Central memory CD8-positive, alpha-beta T cell (primary cell): ENCODE measurements around the gene BMX.

Source experiments
- ATAC-seq: fragments of 150-1000 bp; cut with Tn5 transposase; replicated peaks from 2 replicates; pipeline ENCODE4 v1.10.0; 2022; ENCODE audit warnings: mild to moderate bottlenecking, moderate FRiP score, moderate number of reproducible peaks; ENCODE audit not compliant: poor library complexity, severe bottlenecking; ENCODE audit errors: extremely low read depth
- DNase-seq, 2 donors: peaks; one replicate each; pipeline ENCODE4 v3.0.0; 2021; ENCODE audit warnings: low spot score in 2 of 2
- H3K27ac Mint-ChIP-seq: one replicate; pipeline ENCODE4 v1.8.0; 2022; ENCODE audit warnings: low read depth, mild to moderate bottlenecking, moderate library complexity, mixed read lengths
- H3K27me3 Mint-ChIP-seq: one replicate; pipeline ENCODE4 v1.8.0; 2022; ENCODE audit warnings: mixed read lengths
- H3K36me3 Mint-ChIP-seq: one replicate; pipeline ENCODE4 v1.8.0; 2022; ENCODE audit warnings: mild to moderate bottlenecking, moderate library complexity, mixed read lengths; ENCODE audit not compliant: insufficient read depth
- H3K4me1 Mint-ChIP-seq: one replicate; pipeline ENCODE4 v1.8.0; 2022; ENCODE audit warnings: mixed read lengths
- H3K4me3 Mint-ChIP-seq: one replicate; pipeline ENCODE4 v1.8.0; 2022; ENCODE audit warnings: mild to moderate bottlenecking, moderate library complexity, mixed read lengths
- H3K9me3 Mint-ChIP-seq: one replicate; pipeline ENCODE4 v1.8.0; 2022; ENCODE audit warnings: mixed read lengths

The BMX gene

GRCh38 chrX:15492469-15492868, 8.1 kb upstream of the BMX start:
- H3K4me1 Mint-ChIP-seq: peaks cover 9% of the 10 kb centered on the region
- peaks cover 22% of the 10 kb centered on the region for H3K27me3 Mint-ChIP-seq
- H3K27ac Mint-ChIP-seq: no peak overlapping the region
- no peaks in the 10 kb centered on the region for H3K36me3 Mint-ChIP-seq
- H3K4me3 Mint-ChIP-seq: no peak overlapping the region
- ATAC-seq (no peak), DNase-seq (no peak)
- no peaks in the 10 kb centered on the region for H3K9me3 Mint-ChIP-seq

- DNase-seq (no peak), ATAC-seq (peak; percentile 58)
- Mint-ChIP-seq H3K4me1 (peaks cover 15% of the 10 kb centered on the region), H3K36me3 (no peaks in the 10 kb centered on the region), H3K9me3 (no peaks in the 10 kb centered on the region), H3K4me3 (peak within 1 kb of the TSS; percentile 67), H3K27me3 (peaks cover 30% of the 10 kb centered on the region), H3K27ac (no peak within 1 kb of the TSS)
Observed at GRCh38 chrX:15493118-15493962, 7.3 kb upstream of the BMX start, which contains the start of gene PIR. Gene PIR, minus strand, starts transcription at chrX:15493333. Its CDS starts 2,076 bp downstream, at chrX:15491257.

- H3K4me3 Mint-ChIP-seq: no peak overlapping the region
- H3K27me3 Mint-ChIP-seq: peaks cover 30% of the 10 kb centered on the region
- H3K27ac Mint-ChIP-seq: no peak overlapping the region
- ATAC-seq: no peak
- no peaks in the 10 kb centered on the region for H3K9me3 Mint-ChIP-seq
- H3K4me1 Mint-ChIP-seq: peaks cover 15% of the 10 kb centered on the region
- DNase-seq: no peak
- peaks cover 2% of the 10 kb centered on the region for H3K36me3 Mint-ChIP-seq
Observed at GRCh38 chrX:15495801-15496200, 4.8 kb upstream of the BMX start.

GRCh38 chrX:15496824-15497223, 3.8 kb upstream of the BMX start:
- Mint-ChIP-seq H3K27ac (no peak overlapping the region), H3K9me3 (no peaks in the 10 kb centered on the region), H3K27me3 (peaks cover 22% of the 10 kb centered on the region), H3K36me3 (peaks cover 2% of the 10 kb centered on the region), H3K4me1 (peaks cover 15% of the 10 kb centered on the region), H3K4me3 (no peak overlapping the region)
- DNase-seq (no peak), ATAC-seq (no peak)

- peaks cover 15% of the 10 kb centered on the region for H3K4me1 Mint-ChIP-seq
- H3K27me3 Mint-ChIP-seq: peaks cover 22% of the 10 kb centered on the region
- DNase-seq (peak; percentile 20 to 27), ATAC-seq (peak; percentile 36)
- no peaks in the 10 kb centered on the region for H3K9me3 Mint-ChIP-seq
- H3K27ac Mint-ChIP-seq: no peak overlapping the region
- H3K36me3 Mint-ChIP-seq: peaks cover 2% of the 10 kb centered on the region
- H3K4me3 Mint-ChIP-seq: no peak overlapping the region
Observed at GRCh38 chrX:15497865-15498264, 2.7 kb upstream of the BMX start.

GRCh38 chrX:15498741-15499140, 1.9 kb upstream of the BMX start:
- no peak overlapping the region for H3K4me3 Mint-ChIP-seq
- DNase-seq: no peak
- H3K9me3 Mint-ChIP-seq: no peaks in the 10 kb centered on the region
- no peak overlapping the region for H3K27ac Mint-ChIP-seq
- H3K27me3 Mint-ChIP-seq: peaks cover 24% of the 10 kb centered on the region
- H3K4me1 Mint-ChIP-seq: peaks cover 8% of the 10 kb centered on the region
- no peak for ATAC-seq
- H3K36me3 Mint-ChIP-seq: peaks cover 2% of the 10 kb centered on the region

GRCh38 chrX:15499976-15500375, 631 bp upstream of the BMX start:
- H3K4me1 Mint-ChIP-seq: peaks cover 6% of the 10 kb centered on the region
- H3K27me3 Mint-ChIP-seq: peaks cover 33% of the 10 kb centered on the region
- no peaks in the 10 kb centered on the region for H3K9me3 Mint-ChIP-seq
- H3K27ac Mint-ChIP-seq: no peak overlapping the region
- H3K36me3 Mint-ChIP-seq: peaks cover 2% of the 10 kb centered on the region
- no peak for ATAC-seq
- no peak overlapping the region for H3K4me3 Mint-ChIP-seq
- no peak for DNase-seq

- Mint-ChIP-seq H3K4me1 (peaks cover 6% of the 10 kb centered on the region), H3K4me3 (no peak overlapping the region), H3K27ac (no peak overlapping the region), H3K36me3 (peaks cover 2% of the 10 kb centered on the region), H3K9me3 (no peaks in the 10 kb centered on the region), H3K27me3 (peaks cover 37% of the 10 kb centered on the region)
- DNase-seq (no peak), ATAC-seq (no peak)
Observed at GRCh38 chrX:15501506-15501905, 899 bp downstream of the BMX start.

GRCh38 chrX:15504661-15505060, 4.1 kb downstream of the BMX start:
- no peaks in the 10 kb centered on the region for H3K9me3 Mint-ChIP-seq
- no peak overlapping the region for H3K4me3 Mint-ChIP-seq
- no peak overlapping the region for H3K27ac Mint-ChIP-seq
- DNase-seq (no peak), ATAC-seq (no peak)
- H3K36me3 Mint-ChIP-seq: peaks cover 2% of the 10 kb centered on the region
- H3K4me1 Mint-ChIP-seq: no peaks in the 10 kb centered on the region
- H3K27me3 Mint-ChIP-seq: peaks cover 24% of the 10 kb centered on the region

GRCh38 chrX:15505101-15505500, 4.5 kb downstream of the BMX start:
- Mint-ChIP-seq H3K9me3 (no peaks in the 10 kb centered on the region), H3K4me3 (no peak overlapping the region), H3K27me3 (peaks cover 24% of the 10 kb centered on the region), H3K4me1 (no peaks in the 10 kb centered on the region), H3K36me3 (no peaks in the 10 kb centered on the region), H3K27ac (no peak overlapping the region)
- DNase-seq: no peak
- no peak for ATAC-seq

- Mint-ChIP-seq H3K9me3 (no peaks in the 10 kb centered on the region), H3K4me3 (no peak overlapping the region), H3K4me1 (no peaks in the 10 kb centered on the region), H3K36me3 (no peaks in the 10 kb centered on the region), H3K27me3 (peaks cover 24% of the 10 kb centered on the region), H3K27ac (no peak overlapping the region)
- DNase-seq: no peak
- no peak for ATAC-seq
Observed at GRCh38 chrX:15507005-15507404, 6.4 kb downstream of the BMX start.

- DNase-seq: no peak
- Mint-ChIP-seq H3K4me3 (no peak overlapping the region), H3K27ac (no peak overlapping the region), H3K4me1 (no peaks in the 10 kb centered on the region), H3K36me3 (no peaks in the 10 kb centered on the region), H3K27me3 (peaks cover 6% of the 10 kb centered on the region), H3K9me3 (no peaks in the 10 kb centered on the region)
- no peak for ATAC-seq
Observed at GRCh38 chrX:15509845-15510244, 9.2 kb downstream of the BMX start.

- no peaks in the 10 kb centered on the region for H3K4me1 Mint-ChIP-seq
- no peaks in the 10 kb centered on the region for H3K27me3 Mint-ChIP-seq
- H3K36me3 Mint-ChIP-seq: no peaks in the 10 kb centered on the region
- H3K4me3 Mint-ChIP-seq: no peak overlapping the region
- H3K27ac Mint-ChIP-seq: no peak overlapping the region
- H3K9me3 Mint-ChIP-seq: no peaks in the 10 kb centered on the region
- ATAC-seq: no peak
- DNase-seq: no peak
Observed at GRCh38 chrX:15511563-15511962, 11.0 kb downstream of the BMX start.
